PFSK-1 (cell line): ENCODE data around the gene HMGB4.

Experiments
- FOXP2 ChIP-seq: optimal IDR thresholded peaks from 2 replicates; pipeline ENCODE3; 2011; ENCODE audit warnings: borderline replicate concordance, control low read depth, inconsistent platforms; ENCODE audit not compliant: insufficient read depth; ENCODE audit errors: extremely low read length, extremely low read depth
- POLR2AphosphoS5 ChIP-seq: IDR thresholded peaks from 2 replicates; pipeline ENCODE4 v1.6.1; 2012; ENCODE audit warnings: low read depth, mild to moderate bottlenecking, control low read depth, low read length, moderate library complexity
- SIN3A ChIP-seq: IDR thresholded peaks from 2 replicates; pipeline ENCODE4 v1.6.1; 2012; ENCODE audit warnings: mild to moderate bottlenecking, low read length, moderate library complexity, borderline replicate concordance; ENCODE audit not compliant: insufficient read depth
- TAF1 ChIP-seq: IDR thresholded peaks from 2 replicates; pipeline ENCODE4 v1.6.1; 2012; ENCODE audit warnings: low read length, control low read depth, borderline replicate concordance; ENCODE audit not compliant: insufficient read depth
- TF ChIP-seq, protein P1 (sequence below), 2 experiments: IDR thresholded peaks; 2 replicates each; pipeline versions ENCODE4 v1.6.1 to v1.8.0; 2011 to 2012; ENCODE audit warnings: low read depth in 2 of 2, low read length in 2 of 2, control low read depth in 1 of 2, inconsistent platforms in 1 of 2, mild to moderate bottlenecking in 1 of 2, moderate library complexity in 1 of 2; ENCODE audit not compliant: insufficient read depth in 1 of 2

Gene HMGB4

GRCh38 chr1:33819913-33820311 lies 44.0 kb upstream of the HMGB4 start:
- TF ChIP-seq, protein P1, sequence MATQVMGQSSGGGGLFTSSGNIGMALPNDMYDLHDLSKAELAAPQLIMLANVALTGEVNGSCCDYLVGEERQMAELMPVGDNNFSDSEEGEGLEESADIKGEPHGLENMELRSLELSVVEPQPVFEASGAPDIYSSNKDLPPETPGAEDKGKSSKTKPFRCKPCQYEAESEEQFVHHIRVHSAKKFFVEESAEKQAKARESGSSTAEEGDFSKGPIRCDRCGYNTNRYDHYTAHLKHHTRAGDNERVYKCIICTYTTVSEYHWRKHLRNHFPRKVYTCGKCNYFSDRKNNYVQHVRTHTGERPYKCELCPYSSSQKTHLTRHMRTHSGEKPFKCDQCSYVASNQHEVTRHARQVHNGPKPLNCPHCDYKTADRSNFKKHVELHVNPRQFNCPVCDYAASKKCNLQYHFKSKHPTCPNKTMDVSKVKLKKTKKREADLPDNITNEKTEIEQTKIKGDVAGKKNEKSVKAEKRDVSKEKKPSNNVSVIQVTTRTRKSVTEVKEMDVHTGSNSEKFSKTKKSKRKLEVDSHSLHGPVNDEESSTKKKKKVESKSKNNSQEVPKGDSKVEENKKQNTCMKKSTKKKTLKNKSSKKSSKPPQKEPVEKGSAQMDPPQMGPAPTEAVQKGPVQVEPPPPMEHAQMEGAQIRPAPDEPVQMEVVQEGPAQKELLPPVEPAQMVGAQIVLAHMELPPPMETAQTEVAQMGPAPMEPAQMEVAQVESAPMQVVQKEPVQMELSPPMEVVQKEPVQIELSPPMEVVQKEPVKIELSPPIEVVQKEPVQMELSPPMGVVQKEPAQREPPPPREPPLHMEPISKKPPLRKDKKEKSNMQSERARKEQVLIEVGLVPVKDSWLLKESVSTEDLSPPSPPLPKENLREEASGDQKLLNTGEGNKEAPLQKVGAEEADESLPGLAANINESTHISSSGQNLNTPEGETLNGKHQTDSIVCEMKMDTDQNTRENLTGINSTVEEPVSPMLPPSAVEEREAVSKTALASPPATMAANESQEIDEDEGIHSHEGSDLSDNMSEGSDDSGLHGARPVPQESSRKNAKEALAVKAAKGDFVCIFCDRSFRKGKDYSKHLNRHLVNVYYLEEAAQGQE (IDR thresholded peaks at IDR 0.05; ENCODE audit: insufficient read depth in 1 of 2, low read depth in 2 of 2, low read length in 2 of 2), result no peak
- TF ChIP-seq SIN3A (no peak), TAF1 (no peak), POLR2AphosphoS5 (no peak), FOXP2 (no peak)

DNA sequence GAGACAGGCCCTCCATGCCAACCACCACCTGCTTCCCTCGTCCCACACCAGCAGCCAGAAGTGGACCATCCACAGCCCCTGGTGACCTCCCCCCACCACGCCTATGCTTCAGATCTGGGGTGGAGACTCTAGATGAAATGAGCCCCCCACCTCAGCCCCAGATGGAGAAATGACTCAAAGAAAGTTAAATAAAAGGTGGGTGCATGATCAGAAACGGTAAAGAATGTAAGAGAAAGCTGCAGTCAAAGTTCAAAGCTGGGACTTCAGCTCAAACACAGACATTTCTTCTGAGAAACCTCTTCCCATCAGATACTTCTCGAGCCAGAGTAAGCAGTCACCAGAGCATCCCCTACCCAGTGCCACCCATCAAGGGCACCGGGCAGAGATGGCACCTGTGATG lies 43.1 kb upstream of the HMGB4 start:
- TF ChIP-seq, protein P1 (IDR thresholded peaks at IDR 0.05; ENCODE audit: insufficient read depth in 1 of 2, low read depth in 2 of 2, low read length in 2 of 2), result no peak
- no peak for TF ChIP-seq FOXP2
- no peak for TF ChIP-seq TAF1
- no peak for TF ChIP-seq POLR2AphosphoS5
- no peak for TF ChIP-seq SIN3A

DNA sequence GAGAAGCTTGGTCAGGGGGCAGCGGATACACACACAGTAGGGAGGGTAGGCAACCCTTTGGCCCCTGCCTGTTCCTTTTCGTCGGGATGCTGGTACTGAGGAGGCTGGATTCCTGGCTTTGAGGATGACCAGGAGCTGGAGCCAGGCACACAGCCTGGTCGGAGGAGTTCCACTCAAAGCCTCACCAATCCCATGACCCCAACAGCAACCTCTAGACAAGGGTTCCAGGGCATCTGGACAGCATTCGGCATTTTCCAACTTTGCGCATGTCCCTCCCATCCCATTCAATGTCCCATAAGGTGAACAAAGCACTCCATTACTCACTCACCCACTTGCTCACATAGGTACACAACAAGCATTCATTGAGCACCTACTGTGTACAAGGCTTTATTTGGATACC lies 42.6 kb upstream of the HMGB4 start:
- TF ChIP-seq TAF1 (no peak), POLR2AphosphoS5 (no peak), SIN3A (no peak), FOXP2 (no peak)
- TF ChIP-seq, protein P1 (IDR thresholded peaks at IDR 0.05; ENCODE audit: insufficient read depth in 1 of 2, low read depth in 2 of 2, low read length in 2 of 2), result no peak

GRCh38 chr1:33822396-33822795 lies 41.5 kb upstream of the HMGB4 start:
- TF ChIP-seq SIN3A, result no peak
- TF ChIP-seq, protein P1 (IDR thresholded peaks at IDR 0.05; ENCODE audit: insufficient read depth in 1 of 2, low read depth in 2 of 2, low read length in 2 of 2), result no peak

DNA sequence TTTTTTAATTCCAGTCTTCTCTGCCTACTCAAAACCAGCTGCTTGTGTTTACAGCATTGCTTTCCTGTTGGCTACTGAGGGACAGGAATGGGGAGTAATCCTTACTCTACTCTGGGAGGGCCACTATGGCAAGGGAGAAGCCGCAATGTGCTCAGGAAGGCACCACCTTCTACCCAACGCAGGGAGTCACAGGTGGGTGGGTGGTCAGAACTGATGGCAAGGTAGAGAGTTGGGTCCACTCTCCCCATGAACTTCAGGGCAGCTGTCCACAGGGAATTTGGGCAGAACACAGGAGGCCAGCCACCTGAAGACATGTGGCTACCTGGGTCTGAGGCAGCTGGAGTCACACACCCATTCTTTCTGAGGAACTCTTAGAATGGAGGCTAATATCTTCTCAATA lies 40.5 kb upstream of the HMGB4 start:
- TF ChIP-seq TAF1, result no peak
- TF ChIP-seq FOXP2, result no peak
- no peak for TF ChIP-seq SIN3A
- TF ChIP-seq, protein P1 (IDR thresholded peaks at IDR 0.05; ENCODE audit: insufficient read depth in 1 of 2, low read depth in 2 of 2, low read length in 2 of 2), result no peak
